Keratinocyte (primary cell): Measurements from ENCODE around the gene NKX2-2. TPM values are rescaled to one million over a fixed set of nuclear protein-coding genes. Genes with fewer than 3 reads are reported as not detected.

Source experiments
- DNase-seq: peaks from one replicate; pipeline ENCODE4 v3.0.0-alpha.2; 2011; ENCODE audit warnings: low read depth, missing footprints, low spot score
- FAIRE-seq: peaks from 2 replicates; lab custom pipeline; 2011; peaks lifted over from hg19 to GRCh38; lab: Jason Lieb, UNC
- H2AFZ ChIP-seq: 2 replicates; pipeline ENCODE4 v1.6.0; 2012; ENCODE audit warnings: low read length, control low read depth, inconsistent platforms; ENCODE audit not compliant: control insufficient read depth
- H3K27ac ChIP-seq: 2 replicates; pipeline ENCODE4 v1.5.1; 2011; ENCODE audit warnings: low read length; ENCODE audit not compliant: control insufficient read depth, insufficient read depth
- H3K27me3 ChIP-seq: 3 replicates; pipeline ENCODE4 v1.6.0; 2011; ENCODE audit warnings: low read length; ENCODE audit not compliant: control insufficient read depth, insufficient read depth; ENCODE audit errors: extremely low read depth
- H3K36me3 ChIP-seq, 2 experiments: 2 replicates in 1 of 2; 3 replicates in 1 of 2; pipeline ENCODE4 v1.5.1; 2011; ENCODE audit warnings: low read length in 2 of 2, mild to moderate bottlenecking in 1 of 2; ENCODE audit not compliant: control insufficient read depth in 2 of 2, insufficient read depth in 2 of 2; ENCODE audit errors: extremely low read depth in 1 of 2
- H3K4me1 ChIP-seq: 3 replicates; pipeline ENCODE4 v1.5.1; 2011; ENCODE audit warnings: low read length; ENCODE audit not compliant: control insufficient read depth, insufficient read depth; ENCODE audit errors: extremely low read depth
- H3K4me2 ChIP-seq: 3 replicates; pipeline ENCODE4 v1.6.0; 2011; ENCODE audit warnings: low read depth, low read length; ENCODE audit not compliant: control insufficient read depth, insufficient read depth; ENCODE audit errors: extremely low read depth
- H3K4me3 ChIP-seq, 3 experiments: fragments of 200-600 bp in 1 of 3; sonication (generic) in 1 of 3; 2 replicates in 2 of 3; 3 replicates in 1 of 3; pipeline ENCODE4 v1.5.1; 2011 to 2016; ENCODE audit warnings: low read length in 3 of 3, mild to moderate bottlenecking in 3 of 3, control low read depth in 2 of 3, inconsistent platforms in 1 of 3, low read depth in 1 of 3, mixed read lengths in 1 of 3, mixed run types in 1 of 3, moderate library complexity in 1 of 3; ENCODE audit not compliant: control insufficient read depth in 2 of 3, insufficient read depth in 2 of 3; ENCODE audit errors: extremely low read depth in 1 of 3
- H3K79me2 ChIP-seq: 2 replicates; pipeline ENCODE4 v1.6.0; 2012; ENCODE audit warnings: low read length; ENCODE audit not compliant: control insufficient read depth, insufficient read depth
- H3K9ac ChIP-seq: 3 replicates; pipeline ENCODE4 v1.6.0; 2011; ENCODE audit warnings: low read length; ENCODE audit not compliant: control insufficient read depth, insufficient read depth; ENCODE audit errors: extremely low read depth
- H3K9me1 ChIP-seq: 3 replicates; pipeline ENCODE4 v1.6.0; 2011; ENCODE audit warnings: low read length; ENCODE audit not compliant: control insufficient read depth, insufficient read depth; ENCODE audit errors: extremely low read depth
- H3K9me3 ChIP-seq: 2 replicates; pipeline ENCODE4 v1.5.1; 2012; ENCODE audit warnings: low read depth, low read length; ENCODE audit not compliant: control insufficient read depth
- H4K20me1 ChIP-seq: 3 replicates; pipeline ENCODE4 v1.6.0; 2011; ENCODE audit warnings: low read length; ENCODE audit not compliant: control insufficient read depth, insufficient read depth; ENCODE audit errors: extremely low read depth
- CTCF ChIP-seq, 3 experiments: IDR thresholded peaks in 1 of 3; conservative IDR thresholded peaks in 1 of 3; optimal IDR thresholded peaks in 1 of 3; 2 replicates in 2 of 3; 3 replicates in 1 of 3; pipeline versions ENCODE3 to v1.5.1; 2011; ENCODE audit warnings: low read length in 3 of 3, mild to moderate bottlenecking in 3 of 3, moderate library complexity in 2 of 3, control low read depth in 1 of 3, inconsistent platforms in 1 of 3; ENCODE audit not compliant: insufficient read depth in 2 of 3; ENCODE audit errors: extremely low read depth in 1 of 3
- EZH2 ChIP-seq: IDR thresholded peaks from one replicate; pipeline ENCODE4 v1.6.1; 2012; ENCODE audit warnings: inconsistent platforms, mild to moderate bottlenecking, low read length, moderate library complexity
- dilution Hi-C: fragments of 300-500 bp; cut with MboI; formaldehyde crosslinking; loops from one replicate; pipeline ENCODE4 v1.7.0; 2020; ENCODE audit warnings: low sequenced_read_pairs; ENCODE audit not compliant: extremely low pct_ligation_motif_present
- polyA plus RNA-seq, 5 experiments: library from polyadenylated mRNA; depleted of rRNA in 3 of 5; stranded (reverse) in 3 of 5; stranded (forward) in 1 of 5; unstranded in 1 of 5; fragments of >200 nt; gene quantifications; 1 replicate in 1 of 5; 2 replicates in 3 of 5; 3 replicates in 1 of 5; pipeline versions ENCODE4 v1.2.1 to v1.2.3, GENCODE V29; 2011 to 2012; ENCODE audit warnings: missing spikeins in 2 of 5, low read depth in 1 of 5, low replicate concordance in 1 of 5

Gene NKX2-2
- polyA plus RNA-seq, 1 donor (not counting 4 experiments of a cell fraction or from before 2014, with no cell fraction given), result not detected

- no peak overlapping the region for H3K27ac ChIP-seq
Observed at GRCh38 chr20:21509079-21509596, 4.7 kb downstream of the NKX2-2 start.

DNA sequence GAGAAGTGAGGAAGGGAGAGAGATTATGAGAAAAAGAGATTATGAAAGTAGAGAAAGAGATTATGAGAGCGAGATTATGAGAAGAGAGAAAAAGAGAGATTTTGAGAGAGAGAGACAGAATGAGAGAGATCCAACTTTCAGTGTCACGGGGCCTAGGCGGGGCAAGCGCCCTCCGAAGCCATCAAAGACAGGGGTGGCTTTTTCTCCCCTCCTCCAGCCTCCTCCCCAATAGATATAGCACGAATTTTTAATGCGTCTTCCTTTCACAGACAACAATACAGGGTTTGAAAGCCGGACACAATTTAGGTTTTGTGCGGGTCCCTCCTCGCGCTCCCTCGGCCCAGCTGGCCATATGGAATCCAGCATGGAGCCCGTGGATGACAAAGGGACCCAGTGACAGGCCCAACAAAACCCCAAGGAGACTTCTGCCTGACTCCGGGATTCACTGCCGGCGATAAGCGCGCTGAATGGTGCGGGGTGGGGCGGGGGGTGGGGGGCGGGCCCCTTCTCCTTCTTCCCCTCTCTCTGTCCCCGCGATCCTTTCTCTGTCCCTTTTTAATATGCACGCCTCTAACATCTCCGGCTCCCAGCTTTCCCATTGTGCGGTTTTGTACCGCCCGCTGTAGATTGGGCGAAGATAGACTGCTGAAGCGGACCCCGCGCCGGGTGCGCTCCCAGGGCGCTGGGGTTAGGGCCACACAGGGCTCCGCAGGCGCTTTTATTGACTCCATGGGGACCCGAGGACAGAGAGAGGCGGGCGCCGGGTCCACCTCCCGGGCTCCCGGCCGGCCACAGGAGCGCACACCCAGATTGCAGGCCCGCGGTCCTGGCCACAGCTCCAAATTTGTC, 5.4 kb downstream of the NKX2-2 start:
- no peak overlapping the region for H3K9ac ChIP-seq
- H3K27ac ChIP-seq, result no peak overlapping the region
- peaks cover 86% of the 10 kb centered on the region for H3K27me3 ChIP-seq
- peaks cover 10% of the 10 kb centered on the region for H3K4me1 ChIP-seq
- TF ChIP-seq CTCF (optimal IDR thresholded peaks at IDR 0.05 in 1 of 3, IDR thresholded peaks at IDR 0.05 in 1 of 3, conservative IDR thresholded peaks at IDR 0.05 in 1 of 3; ENCODE audit: extremely low read depth in 1 of 3, insufficient read depth in 2 of 3, low read length in 3 of 3) (no peak), EZH2 (peak; percentile 64)
- dilution Hi-C loops, result no loop called here
- H3K36me3 ChIP-seq, result no peaks in the 10 kb centered on the region
- H2AFZ ChIP-seq, result no peak overlapping the region
- no peak for FAIRE-seq
- DNase-seq, result no peak
- H3K79me2 ChIP-seq, result no peaks in the 10 kb centered on the region
- no peak overlapping the region for H3K4me3 ChIP-seq
- no peaks in the 10 kb centered on the region for H3K9me1 ChIP-seq
- H4K20me1 ChIP-seq, result peaks cover 9% of the 10 kb centered on the region
- H3K4me2 ChIP-seq, result no peak overlapping the region
- no peaks in the 10 kb centered on the region for H3K9me3 ChIP-seq

More at GRCh38 chr20:21509079-21509596, 4.7 kb downstream of the NKX2-2 start:
- peaks cover 9% of the 10 kb centered on the region for H4K20me1 ChIP-seq
- DNase-seq (no peak), FAIRE-seq (no peak)
- TF ChIP-seq EZH2 (peak; percentile 64), CTCF (optimal IDR thresholded peaks at IDR 0.05 in 1 of 3, IDR thresholded peaks at IDR 0.05 in 1 of 3, conservative IDR thresholded peaks at IDR 0.05 in 1 of 3; ENCODE audit: extremely low read depth in 1 of 3, insufficient read depth in 2 of 3, low read length in 3 of 3) (no peak)
- peaks cover 10% of the 10 kb centered on the region for H3K4me1 ChIP-seq
- H3K4me3 ChIP-seq, result no peak overlapping the region
- H3K27me3 ChIP-seq, result peaks cover 93% of the 10 kb centered on the region
- no peaks in the 10 kb centered on the region for H3K9me3 ChIP-seq
- no peaks in the 10 kb centered on the region for H3K36me3 ChIP-seq
- no peaks in the 10 kb centered on the region for H3K79me2 ChIP-seq
- dilution Hi-C loops, result no loop called here
- H3K9me1 ChIP-seq, result no peaks in the 10 kb centered on the region
- no peak overlapping the region for H3K9ac ChIP-seq
- H2AFZ ChIP-seq, result no peak overlapping the region
- no peak overlapping the region for H3K4me2 ChIP-seq
